GM19467 (cell line): ENCODE measurements around the gene ZHX3.
A peak's percentile ranks its signal among the peaks of the same experiment; 100 is the strongest.

Experiments
- ATAC-seq: cut with Tn5 transposase; IDR thresholded peaks from one replicate; pipeline ENCODE4 v1.9.1; 2021; ENCODE audit warnings: mild to moderate bottlenecking, moderate library complexity; ENCODE audit not compliant: unreplicated experiment

Gene ZHX3, protein sequence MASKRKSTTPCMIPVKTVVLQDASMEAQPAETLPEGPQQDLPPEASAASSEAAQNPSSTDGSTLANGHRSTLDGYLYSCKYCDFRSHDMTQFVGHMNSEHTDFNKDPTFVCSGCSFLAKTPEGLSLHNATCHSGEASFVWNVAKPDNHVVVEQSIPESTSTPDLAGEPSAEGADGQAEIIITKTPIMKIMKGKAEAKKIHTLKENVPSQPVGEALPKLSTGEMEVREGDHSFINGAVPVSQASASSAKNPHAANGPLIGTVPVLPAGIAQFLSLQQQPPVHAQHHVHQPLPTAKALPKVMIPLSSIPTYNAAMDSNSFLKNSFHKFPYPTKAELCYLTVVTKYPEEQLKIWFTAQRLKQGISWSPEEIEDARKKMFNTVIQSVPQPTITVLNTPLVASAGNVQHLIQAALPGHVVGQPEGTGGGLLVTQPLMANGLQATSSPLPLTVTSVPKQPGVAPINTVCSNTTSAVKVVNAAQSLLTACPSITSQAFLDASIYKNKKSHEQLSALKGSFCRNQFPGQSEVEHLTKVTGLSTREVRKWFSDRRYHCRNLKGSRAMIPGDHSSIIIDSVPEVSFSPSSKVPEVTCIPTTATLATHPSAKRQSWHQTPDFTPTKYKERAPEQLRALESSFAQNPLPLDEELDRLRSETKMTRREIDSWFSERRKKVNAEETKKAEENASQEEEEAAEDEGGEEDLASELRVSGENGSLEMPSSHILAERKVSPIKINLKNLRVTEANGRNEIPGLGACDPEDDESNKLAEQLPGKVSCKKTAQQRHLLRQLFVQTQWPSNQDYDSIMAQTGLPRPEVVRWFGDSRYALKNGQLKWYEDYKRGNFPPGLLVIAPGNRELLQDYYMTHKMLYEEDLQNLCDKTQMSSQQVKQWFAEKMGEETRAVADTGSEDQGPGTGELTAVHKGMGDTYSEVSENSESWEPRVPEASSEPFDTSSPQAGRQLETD

GRCh38 chr20:41317546-41318270 lies at the start of gene ZHX3:
Gene ZHX3 (minus strand): TSS chr20:41317731. CDS start chr20:41204916, 112,815 bp downstream.
- ATAC-seq: peak; percentile 94

DNA sequence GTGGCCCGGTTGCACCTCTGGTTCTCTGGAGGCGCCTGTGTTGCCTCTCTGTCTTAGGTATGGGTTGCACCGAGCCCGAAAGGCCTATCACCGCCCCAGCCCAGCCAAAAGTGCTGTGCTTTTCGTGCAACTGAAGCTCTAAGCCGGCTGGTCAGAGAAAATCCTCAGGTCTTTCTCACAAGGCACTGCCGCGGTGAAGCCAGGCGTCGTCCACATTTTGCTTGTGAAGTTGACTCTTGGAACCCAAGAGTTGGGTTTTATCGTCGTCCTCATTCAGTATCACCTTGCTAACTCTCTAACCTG lies 49.8 kb upstream of the ZHX3 start:
- no peak for ATAC-seq

DNA sequence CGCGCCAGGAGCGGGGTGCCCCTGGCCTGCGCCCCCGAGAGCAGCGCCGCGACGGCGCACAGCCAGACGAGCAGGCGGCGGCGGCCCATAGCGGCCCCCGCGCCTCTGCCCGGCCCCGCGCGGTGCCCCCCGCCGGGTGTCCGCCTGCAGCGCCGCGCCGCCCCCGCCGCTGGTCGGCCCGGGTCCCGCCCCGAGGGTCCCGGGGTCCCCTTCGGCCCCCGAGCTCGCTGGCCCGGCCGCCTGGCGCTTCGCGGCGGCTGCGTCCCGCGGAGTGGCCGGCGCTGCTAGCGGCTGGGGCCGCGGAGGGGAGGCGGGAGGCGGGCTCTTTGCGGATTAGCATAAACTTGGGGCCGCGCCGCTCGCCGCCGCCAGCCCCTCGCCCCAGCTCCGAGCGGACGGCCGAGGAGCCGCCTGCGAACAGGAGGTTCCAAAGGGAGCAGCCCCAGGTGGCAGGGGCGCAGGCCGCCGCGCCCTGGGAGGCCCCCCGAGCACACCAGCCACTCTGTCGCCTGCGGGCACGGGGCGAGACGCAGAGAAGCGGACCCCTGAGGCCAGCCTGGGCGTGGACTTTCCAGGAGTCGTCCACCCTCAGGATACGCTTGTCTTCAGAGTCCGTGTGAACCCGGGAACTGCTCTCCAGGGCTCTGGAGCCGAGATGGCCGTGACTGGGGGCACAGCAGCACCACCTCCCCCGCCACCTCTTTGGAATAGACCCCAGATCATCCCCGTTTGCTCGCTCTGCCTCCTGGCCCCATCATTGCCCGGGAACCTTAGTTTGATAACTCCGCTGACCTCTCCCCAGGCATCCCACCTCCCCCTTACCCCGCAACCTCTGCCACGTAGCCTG lies 49.2 kb upstream of the ZHX3 start, which contains the start of gene EMILIN3:
Gene EMILIN3, minus strand, starts transcription at position 273 of the 847 bp plus-strand sequence. Its CDS starts 184 bp downstream, at position 89.
- ATAC-seq: no peak

GRCh38 chr20:41365777-41366545 lies 48.4 kb upstream of the ZHX3 start:
- no peak for ATAC-seq

- ATAC-seq: no peak
Observed at GRCh38 chr20:41364967-41365765, 47.6 kb upstream of the ZHX3 start.

DNA sequence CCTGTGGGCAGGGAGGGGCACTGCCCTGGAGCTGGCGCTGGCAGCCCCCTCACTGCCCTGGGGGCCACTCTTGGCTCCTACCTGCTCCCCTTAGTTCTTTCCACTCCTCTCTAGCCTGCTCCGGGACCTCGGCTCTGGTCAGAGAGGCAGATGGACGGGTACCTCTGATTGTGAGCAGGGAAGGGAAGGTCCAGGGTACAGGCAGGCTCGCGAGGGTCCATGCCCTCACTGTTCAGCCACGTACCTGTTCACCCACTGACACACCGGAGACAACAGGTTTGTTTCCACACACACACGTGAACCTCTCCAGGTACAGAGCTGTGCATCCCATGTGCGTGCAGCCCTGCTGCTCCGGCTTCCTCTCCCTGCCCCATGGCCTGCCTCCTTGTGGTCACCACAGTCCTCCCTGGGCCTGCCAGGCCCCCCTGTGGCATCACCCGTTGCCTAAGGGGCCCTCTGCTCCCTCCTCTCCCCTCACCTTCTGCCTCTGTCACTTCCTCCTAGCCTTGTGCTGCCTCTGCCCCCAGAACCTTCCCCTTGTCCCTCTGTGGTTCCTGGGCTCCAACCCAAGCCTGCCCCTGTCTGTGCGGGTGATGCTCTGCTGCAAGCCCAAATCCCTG lies 46.8 kb upstream of the ZHX3 start:
- ATAC-seq: no peak

GRCh38 chr20:41363601-41364000 lies 46.1 kb upstream of the ZHX3 start:
- ATAC-seq: no peak

- ATAC-seq: no peak
Observed at GRCh38 chr20:41362748-41363140, 45.2 kb upstream of the ZHX3 start.

GRCh38 chr20:41361757-41362747 lies 44.5 kb upstream of the ZHX3 start:
- ATAC-seq: no peak

GRCh38 chr20:41360831-41361756 lies 43.6 kb upstream of the ZHX3 start:
- ATAC-seq: no peak

GRCh38 chr20:41359541-41360011 lies 42.0 kb upstream of the ZHX3 start:
- ATAC-seq: no peak

GRCh38 chr20:41358717-41359116 lies 41.2 kb upstream of the ZHX3 start:
- no peak for ATAC-seq

DNA sequence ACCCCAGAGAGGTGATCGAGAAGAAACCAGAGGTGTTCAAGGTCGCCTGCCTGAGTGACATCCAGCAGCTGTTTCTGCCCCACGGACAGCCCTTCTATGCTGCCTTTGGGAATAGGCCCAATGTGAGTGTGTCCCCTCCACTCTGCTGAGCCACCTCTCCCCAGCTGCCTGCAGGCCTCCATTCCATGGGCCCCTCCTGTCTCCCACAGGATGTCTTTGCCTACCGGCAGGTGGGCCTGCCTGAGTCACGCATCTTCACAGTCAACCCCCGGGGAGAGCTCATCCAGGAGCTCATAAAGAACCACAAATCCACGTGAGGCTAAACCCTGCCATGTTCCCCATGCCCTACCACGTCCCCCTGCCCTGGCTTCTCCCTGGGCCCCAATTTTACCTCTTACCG lies 40.7 kb upstream of the ZHX3 start:
- no peak for ATAC-seq

DNA sequence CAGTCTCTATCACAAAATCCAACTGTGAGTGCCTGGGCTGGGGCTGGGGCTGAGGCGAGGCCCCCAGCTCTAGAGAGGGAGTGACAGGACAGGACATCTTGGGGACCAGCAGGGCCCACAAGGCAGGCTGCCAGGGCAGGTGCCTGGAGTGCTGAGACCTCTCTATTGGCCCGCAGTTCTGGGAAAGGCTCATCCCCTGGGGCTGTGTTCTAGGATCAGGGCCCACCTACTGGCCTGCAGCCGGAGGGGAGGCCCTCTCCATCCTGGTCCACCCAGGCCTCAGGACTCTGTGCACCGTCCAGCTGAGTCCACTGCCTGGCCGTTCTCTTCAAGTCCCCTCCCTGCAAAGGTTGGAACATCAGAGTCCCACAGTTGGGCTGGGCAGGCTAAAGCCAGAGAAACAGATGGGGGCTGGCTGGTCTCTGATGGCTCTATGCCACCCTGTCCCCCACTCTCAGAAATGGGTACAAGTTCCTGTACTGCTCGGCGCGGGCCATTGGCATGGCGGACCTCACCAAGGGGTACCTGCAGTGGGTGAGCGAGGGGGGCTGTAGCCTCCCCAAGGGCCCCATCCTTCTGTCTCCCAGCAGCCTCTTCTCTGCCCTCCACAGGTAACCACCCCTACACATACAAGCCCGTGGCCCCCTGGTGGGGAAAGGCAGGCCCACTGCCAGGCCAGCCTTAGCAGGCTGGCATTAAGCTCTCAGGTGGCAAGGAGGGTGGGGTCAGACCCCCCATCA lies 40.1 kb upstream of the ZHX3 start:
- no peak for ATAC-seq

DNA sequence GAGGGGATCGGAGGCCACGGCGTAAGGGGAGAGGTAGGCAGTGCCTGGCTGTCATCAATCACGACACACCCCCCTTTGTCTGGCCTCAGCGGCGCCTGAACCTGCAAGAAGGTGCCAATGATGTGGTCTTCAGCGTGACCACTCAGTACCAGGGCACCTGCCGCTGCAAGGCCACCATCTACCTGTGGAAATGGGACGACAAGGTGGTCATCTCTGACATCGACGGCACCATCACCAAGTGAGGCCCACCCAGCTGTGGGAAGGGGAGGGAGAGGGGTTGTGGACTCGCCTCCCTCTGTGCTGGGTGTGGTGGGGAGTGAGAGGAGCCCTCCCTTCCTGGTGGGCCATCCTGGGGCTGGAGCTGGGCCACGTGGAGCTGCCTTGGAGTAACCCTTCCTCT lies 39.4 kb upstream of the ZHX3 start:
- ATAC-seq: no peak
